Putamen (tissue), 1 donor: ENCODE measurements around the gene PTPN12.

Source experiments
- DNase-seq: peaks from one replicate; pipeline ENCODE4 v3.0.0-alpha.2; 2016; ENCODE audit warnings: low spot score

Gene PTPN12

DNA sequence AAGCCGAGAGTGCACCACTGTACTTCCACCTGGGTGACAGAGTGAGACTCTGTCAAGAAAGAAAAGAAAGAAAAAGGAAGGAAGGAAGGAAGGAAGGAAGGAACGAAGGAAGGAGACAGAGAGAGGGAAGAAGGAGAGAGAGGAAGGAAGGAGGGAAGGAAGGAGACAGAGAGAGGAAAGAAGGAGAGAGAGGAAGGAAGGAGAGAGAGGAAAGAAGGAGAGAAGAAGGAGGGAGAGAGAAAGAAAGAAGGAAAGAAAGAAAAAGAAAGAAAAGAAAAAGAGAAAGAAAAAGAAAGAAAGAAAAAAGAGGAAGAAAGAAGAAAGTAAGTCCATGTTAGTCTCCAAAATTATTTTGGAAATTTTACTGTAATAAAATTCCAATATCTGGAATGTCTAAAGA is 125.8 kb downstream of the PTPN12 start:
- DNase-seq: no peak

DNA sequence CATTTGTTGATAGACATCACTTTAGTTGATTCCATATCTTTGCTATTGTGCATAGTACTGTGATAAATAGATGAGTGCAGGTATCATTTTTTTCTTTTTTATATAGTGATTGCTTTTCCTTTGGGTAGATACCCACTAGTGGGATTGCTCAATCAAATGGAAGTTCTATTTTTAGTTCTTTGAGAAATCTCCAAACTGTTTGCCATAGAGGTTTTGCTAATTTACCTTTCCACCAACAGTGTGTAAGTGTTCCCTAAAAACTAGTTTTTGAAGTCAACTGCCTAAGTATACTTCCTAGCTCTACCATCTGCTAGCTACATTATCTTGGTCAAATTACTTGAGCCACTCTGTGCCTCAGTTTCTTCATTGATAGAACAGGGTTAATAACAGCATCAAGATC is 127.6 kb downstream of the PTPN12 start:
- no peak for DNase-seq

DNA sequence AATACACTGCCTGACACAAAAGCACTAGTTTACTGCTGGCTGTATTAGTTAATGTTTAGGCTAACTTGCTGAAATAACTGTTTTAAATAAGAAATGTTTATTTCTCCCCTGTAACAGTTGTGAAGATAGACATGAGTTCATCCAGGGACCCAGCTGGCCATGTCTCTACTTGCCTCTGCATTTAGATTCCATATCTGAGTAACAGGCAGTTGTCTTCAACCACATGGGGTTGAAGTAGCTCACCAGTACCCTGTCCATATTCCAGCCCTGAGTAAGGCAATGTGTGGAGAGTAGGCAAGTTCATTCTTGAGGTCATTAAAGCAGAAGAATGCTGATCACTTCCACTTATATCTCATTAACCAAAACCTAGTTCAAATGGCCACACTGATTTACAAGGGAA is 128.1 kb downstream of the PTPN12 start:
- no peak for DNase-seq

- no peak for DNase-seq
Measured at GRCh38 chr7:77667459-77668086, 130.5 kb downstream of the PTPN12 start.

DNA sequence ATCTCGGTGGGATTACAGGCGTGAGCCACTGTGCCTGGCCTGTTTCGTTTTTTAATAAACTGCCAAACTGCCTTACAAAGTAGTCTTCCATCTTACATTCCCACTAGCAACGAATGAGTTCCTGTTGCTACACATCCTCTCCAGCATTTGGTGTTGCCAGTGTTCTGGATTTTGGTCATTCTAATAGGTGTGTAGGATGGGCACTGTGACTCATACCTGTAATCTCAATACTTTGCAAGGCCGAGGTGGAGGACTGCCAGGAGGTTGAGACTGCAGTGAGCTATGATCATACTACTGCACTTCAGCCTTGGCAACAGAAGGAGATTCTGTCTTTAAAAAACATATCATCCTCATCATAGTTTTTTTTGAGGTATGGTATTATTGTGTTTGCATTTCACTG is 137.8 kb downstream of the PTPN12 start:
- DNase-seq: no peak

DNA sequence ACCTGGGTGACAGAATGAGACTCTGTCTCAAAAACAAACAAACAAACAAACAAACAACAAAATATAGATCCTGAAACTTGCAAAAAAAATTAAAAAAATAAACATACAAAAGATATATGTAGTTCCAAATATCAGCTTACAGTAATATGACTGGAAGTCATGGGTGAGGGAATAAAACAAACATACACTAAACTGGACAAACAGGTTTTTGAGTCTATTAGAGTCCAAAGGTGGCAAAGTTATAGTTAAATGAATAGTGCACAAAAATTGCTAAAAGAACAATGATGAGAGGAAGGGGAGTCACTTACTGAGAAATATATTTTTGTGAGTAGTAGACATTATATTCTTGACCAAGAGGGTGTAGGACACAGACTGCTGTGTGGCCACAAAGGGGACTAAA is 142.5 kb downstream of the PTPN12 start:
- DNase-seq: no peak

- no peak for DNase-seq
Measured at GRCh38 chr7:77680266-77680665, 143.2 kb downstream of the PTPN12 start.

DNA sequence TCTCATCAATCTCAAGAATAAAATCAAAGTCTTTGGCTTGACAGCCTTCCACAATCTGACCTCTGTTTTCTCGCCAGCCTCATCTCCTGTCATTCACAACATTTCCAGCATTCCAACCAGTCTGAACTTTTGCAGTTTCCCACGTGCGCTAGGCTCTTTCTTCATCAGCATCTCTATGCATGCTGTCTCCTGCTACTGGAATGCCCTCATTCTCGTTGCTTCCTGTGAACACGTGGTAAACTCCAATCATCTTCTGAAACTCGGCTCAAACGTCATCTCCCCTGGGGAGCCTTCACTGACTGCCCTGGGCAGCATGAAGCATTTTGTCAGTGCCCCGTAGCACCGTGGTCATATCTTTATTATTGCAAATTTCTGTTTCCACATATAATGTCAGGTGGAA is 146.9 kb downstream of the PTPN12 start:
- DNase-seq: no peak

DNA sequence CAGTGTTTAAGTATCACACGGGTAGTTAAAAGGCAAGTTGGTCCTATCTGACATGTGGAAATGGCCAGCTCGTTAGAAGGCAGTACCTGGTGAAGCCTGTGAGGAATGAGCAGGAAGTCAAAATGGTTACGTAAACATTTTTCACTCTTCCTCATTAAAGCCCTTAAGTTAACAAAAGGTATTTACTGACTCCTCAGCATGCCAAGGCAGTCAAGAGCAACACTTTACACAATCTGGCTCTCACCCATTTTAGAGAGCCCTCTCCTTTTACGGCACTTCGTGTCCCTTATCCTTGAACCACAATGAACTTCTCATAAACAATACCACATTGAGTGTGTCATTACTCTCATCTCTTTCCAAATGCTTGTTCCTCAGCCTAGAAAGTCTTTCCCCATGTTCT is 148.1 kb downstream of the PTPN12 start:
- DNase-seq: no peak

DNA sequence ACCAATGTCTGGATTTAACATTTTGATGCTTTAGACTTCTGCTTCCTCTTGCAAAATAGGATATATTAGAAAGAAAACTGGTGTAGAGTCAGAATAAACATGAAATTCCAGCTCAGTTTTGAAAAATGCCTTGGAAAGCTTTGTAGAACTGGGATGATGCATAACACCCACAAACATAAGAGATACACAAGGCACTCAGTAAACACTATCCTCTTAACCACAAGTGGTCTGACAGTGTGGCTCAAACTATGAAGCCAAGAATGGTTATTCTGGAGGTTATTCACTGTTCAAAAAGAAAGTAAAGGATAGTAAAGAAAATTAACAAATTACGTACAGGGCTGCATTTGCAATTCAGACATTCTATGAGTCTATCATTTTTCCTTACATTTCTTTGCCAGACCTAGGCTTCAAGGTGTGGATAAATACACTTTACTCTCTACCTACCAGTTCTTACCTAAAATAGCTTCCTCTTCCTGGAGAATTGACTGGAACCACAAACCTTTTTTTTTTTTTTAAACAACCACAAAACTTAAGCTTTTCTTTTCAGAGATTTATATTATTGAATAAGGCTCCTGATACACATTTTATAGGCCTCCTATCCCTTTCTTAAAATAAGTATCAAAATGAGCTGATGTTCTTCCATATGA is 150.1 kb downstream of the PTPN12 start:
- no peak for DNase-seq

DNA sequence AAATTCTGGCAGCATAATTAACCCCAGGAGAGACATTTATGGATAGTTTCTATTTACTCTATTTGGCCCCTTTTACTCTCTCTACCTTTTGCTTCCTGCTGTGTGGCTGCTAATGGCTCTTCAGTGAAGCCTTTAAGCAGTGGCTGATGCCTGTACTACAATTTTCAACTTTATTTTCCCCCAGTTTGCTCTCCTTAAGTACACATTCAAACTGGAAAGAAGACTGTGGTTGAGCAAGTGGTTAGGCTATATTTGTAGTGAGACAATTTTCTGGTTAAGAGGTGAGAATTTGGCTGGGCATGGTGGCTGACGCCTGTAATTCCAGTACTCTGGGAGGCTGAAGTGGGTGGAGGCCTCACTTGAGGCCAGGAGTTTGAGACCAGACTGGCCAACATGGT is 150.7 kb downstream of the PTPN12 start:
- DNase-seq: no peak
